ENCODE results near the gene STK11.
"Not testable (repeated sequence)": the region's sequence is repeated elsewhere in the genome, so short reads cannot be mapped to it uniquely, and the experiment has no call there.

STK11 gene

DNA sequence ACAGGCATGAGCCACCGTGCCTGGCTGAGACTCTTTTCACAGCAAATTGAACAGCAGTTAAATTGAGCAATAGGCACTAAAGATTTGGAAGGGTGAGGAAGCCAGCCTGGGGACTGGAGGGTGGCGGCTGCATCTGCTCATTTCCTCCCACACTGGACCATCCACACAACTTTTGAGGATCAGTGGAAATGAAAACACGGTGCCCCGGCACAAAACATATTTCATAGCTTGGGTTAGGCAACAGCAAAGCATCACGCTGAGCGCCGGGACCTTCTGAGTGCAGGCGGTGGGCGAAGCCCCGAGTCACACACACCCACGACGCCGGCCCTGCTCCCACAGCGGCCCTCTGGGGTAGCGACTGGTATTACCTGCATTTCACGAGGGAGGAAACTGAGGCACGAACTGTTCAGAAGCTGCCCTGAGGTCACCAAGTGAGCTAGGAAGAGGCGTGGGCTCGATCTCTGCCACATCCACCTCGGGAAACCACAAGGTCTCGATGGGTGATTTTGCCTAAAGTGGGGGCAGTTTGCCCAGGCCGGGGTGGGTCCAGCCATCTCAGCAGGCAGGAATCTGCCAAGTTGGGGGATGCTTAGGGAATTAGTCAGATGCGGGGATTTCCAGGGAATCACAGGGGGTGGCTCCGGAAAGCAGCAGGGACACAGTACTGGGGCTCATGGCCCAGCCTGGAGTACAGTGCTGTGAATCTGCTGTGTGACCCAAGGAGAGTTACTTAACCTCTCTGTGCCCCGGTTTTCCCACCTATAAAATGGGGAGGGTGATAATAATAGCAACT is 28.1 kb upstream of the STK11 start:
- Histone ChIP-seq H3K4me3 (peak overlapping the region; percentile 27), H3K27ac (peak overlapping the region; percentile 29 to 87)
- TF ChIP-seq, protein P1, sequence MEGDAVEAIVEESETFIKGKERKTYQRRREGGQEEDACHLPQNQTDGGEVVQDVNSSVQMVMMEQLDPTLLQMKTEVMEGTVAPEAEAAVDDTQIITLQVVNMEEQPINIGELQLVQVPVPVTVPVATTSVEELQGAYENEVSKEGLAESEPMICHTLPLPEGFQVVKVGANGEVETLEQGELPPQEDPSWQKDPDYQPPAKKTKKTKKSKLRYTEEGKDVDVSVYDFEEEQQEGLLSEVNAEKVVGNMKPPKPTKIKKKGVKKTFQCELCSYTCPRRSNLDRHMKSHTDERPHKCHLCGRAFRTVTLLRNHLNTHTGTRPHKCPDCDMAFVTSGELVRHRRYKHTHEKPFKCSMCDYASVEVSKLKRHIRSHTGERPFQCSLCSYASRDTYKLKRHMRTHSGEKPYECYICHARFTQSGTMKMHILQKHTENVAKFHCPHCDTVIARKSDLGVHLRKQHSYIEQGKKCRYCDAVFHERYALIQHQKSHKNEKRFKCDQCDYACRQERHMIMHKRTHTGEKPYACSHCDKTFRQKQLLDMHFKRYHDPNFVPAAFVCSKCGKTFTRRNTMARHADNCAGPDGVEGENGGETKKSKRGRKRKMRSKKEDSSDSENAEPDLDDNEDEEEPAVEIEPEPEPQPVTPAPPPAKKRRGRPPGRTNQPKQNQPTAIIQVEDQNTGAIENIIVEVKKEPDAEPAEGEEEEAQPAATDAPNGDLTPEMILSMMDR (IDR thresholded peaks at IDR 0.05) = no peak
- peak; percentile 82 for DNase-seq (ENCODE audit: low spot score)

DNA sequence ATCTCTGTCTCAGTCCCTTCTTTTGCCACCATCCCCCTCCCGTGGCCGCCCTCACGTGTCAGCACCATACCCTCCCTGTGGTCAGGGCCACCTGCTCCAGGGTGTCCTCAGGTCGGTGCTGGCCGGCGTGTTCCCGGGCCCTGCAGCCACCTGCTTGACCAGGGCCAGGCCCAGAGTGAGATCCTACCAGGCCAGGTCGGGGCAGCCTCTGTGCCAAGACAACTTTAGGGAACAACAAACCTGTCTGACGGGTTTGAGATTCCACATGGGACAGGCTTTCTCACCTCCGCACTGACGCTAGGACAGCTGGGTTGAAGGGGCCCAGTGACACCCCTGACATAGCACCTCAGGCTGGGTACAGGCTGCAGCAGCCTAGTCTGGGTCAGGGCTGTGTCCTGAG is 24.0 kb upstream of the STK11 start:
- TF ChIP-seq, protein P1 (IDR thresholded peaks at IDR 0.05) = no peak
- DNase-seq (ENCODE audit: low spot score) = no peak
- H3K4me3 ChIP-seq = no peak overlapping the region
- H3K27ac ChIP-seq = no peak overlapping the region

DNA sequence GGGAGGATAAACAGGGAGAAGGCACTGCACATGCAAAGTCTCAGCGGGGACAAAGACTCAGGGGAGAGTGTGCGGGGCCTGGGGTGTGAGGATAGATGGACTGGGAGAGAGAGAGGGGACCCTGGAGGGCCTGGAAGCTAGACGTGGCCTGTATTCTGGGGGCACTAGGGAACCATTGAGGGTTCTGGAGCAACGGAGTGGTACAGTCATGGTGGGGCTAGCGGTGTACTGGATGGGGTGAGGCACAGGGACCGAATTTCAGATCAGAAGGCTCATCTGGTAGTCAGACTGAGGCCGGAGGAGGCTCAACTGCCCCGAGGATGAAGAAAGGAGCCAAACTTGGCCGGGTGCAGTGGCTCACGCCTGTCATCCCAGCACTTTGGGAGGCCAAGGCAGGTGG is 23.5 kb upstream of the STK11 start:
- TF ChIP-seq, protein P1 (IDR thresholded peaks at IDR 0.05) = no peak
- Histone ChIP-seq H3K4me3 (no peak overlapping the region), H3K27ac (no peak overlapping the region)
- DNase-seq (ENCODE audit: low spot score) = no peak

DNA sequence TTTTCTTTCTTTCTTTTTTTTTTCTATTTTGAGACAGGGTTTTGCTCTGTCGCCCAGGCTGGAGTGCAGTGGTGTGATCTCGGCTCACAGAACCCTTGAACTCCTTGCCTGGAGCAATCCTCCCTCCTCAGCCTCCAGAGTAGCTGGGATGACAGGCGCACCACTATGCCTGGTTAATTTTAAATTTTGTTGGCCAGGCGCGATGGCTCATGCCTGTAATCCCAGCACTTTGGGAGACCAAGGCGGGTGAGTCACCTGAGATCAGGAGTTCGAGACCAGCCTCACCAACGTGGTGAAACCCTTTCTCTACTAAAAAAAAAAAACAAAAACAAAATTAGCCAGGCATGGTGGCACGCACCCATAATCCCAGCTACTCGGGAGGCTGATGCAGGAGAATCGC is 22.9 kb upstream of the STK11 start:
- Histone ChIP-seq H3K4me3 (no peak overlapping the region), H3K27ac (no peak overlapping the region)
- TF ChIP-seq, protein P1 (IDR thresholded peaks at IDR 0.05) = no peak
- DNase-seq (ENCODE audit: low spot score) = no peak

DNA sequence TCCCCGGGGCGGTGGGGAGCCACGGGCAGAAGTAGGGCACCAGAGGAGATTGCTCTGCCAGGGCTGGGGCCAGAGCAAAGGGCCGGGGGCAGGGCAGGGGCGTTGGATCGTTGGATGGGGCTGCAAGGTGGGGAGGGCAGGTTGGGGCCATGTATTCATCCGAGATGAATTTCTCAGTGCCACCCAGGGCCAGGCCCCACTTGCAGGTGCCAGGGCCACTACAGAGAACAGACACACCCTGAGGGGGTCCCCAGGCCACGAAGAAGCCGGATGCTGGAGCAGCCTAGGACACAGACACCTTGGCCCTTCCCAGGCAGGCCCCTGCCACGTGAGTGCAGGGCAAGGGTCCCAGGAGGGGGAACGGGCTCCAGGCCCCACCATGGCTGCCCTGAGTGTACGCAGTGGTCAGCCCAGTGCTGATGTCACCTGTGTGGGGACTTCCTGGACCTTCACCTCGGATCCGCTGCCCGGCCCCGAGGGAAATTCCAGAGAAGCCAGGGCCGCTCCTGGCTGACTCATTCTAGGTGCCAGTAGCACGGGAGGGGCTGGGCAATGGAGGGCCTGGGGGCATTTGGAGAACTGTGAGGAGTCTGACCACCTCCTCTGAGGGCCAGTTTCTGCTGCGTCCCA is 21.9 kb upstream of the STK11 start:
- no peak overlapping the region for H3K27ac ChIP-seq
- TF ChIP-seq, protein P1 (IDR thresholded peaks at IDR 0.05) = no peak
- DNase-seq (ENCODE audit: low spot score) = no peak
- H3K4me3 ChIP-seq = no peak overlapping the region

DNA sequence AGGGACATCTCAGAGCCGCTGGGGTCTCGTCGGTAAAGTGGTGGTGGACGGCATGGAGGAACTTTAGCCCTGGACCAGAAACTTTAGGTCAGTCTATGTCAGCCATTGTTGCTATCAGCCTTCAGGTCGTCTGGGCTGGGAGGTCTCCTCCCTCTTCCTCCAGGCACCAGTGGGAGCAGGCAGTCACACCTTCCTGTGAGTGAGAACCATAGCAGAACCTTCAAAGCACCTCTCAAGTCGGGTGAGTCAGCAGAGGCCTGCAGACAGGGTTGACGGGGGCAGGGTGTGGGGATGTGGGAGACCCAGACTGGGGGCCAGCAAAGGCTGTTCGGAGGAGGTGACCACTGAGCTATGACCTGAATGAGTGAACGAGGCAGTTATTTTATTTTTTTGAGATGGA is 16.2 kb upstream of the STK11 start:
- no peak overlapping the region for H3K4me3 ChIP-seq
- H3K27ac ChIP-seq = no peak overlapping the region
- TF ChIP-seq, protein P1 (IDR thresholded peaks at IDR 0.05) = no peak
- no peak for DNase-seq (ENCODE audit: low spot score)

DNA sequence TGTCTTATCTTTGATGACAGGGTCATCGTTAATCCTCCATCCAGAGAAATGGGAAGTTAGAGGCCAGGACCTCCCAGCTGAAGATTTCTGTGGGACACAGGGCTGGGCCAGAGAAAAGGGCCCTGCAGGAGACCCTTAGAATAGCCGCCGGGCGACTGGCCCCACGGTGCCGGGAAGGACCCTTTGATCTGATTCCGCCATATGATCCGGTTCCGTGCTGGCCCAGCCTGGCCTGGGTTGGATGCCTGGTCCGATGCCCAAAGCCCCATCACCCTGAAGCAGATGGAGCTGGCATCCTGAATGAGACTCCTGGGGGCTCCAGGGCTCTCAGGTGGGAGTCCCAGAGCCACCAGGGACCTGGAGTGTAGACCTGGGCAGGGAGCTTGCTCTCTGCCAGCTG is 6.0 kb upstream of the STK11 start:
- Histone ChIP-seq H3K27ac (no peak overlapping the region), H3K4me3 (no peak overlapping the region)
- DNase-seq (ENCODE audit: low spot score) = no peak
- TF ChIP-seq, protein P1 (IDR thresholded peaks at IDR 0.05) = no peak

DNA sequence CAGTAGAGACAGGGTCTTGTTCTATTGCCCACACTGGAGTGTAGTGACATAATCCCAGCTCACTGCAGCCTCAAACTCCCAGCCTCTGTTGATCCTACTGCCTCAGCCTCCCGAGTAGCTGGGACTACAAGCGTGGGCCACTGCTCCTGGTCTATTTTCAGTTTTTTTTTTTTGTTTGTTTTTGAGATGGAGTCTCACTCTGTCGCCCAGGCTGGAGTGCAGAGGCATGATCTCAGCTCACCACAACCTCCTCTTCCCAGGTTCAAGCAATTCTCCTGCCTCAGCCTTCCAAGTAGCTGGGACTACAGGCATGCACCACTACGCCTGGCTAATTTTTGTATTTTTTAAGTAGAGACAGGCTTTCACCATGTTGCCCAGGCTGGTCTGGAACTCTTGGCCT is 5.0 kb upstream of the STK11 start:
- H3K27ac ChIP-seq; DNase-seq (ENCODE audit: low spot score); H3K4me3 ChIP-seq: not testable (repeated sequence)

Data from coronary artery (tissue), 2 donors.